Breast epithelium (tissue), 4 donors: ENCODE measurements around the gene ZNF507. TPM values are rescaled to one million over a fixed set of nuclear protein-coding genes. Genes with fewer than 3 reads are reported as not detected.

Source experiments
- DNase-seq, 2 donors: peaks; one replicate each; pipeline ENCODE4 v3.0.0-alpha.2; 2019; ENCODE audit warnings: low spot score in 2 of 2
- H3K27ac ChIP-seq, 2 donors: fragments of 200-600 bp; sonication (generic) in 1 of 2; one replicate each; pipeline ENCODE4 v1.5.1; 2016 to 2019; ENCODE audit warnings: mild to moderate bottlenecking in 1 of 2
- H3K27me3 ChIP-seq, 2 donors: fragments of 200-600 bp; sonication (generic) in 1 of 2; one replicate each; pipeline versions ENCODE4 v1.5.1 to v1.6.0; 2017 to 2019; ENCODE audit warnings: control low read depth in 1 of 2, mild to moderate bottlenecking in 1 of 2
- H3K36me3 ChIP-seq: fragments of 200-600 bp; one replicate; pipeline ENCODE4 v1.5.1; 2019
- H3K4me1 ChIP-seq, 2 donors: fragments of 200-600 bp; sonication (generic); one replicate each; pipeline ENCODE4 v1.5.1; 2016 to 2019; ENCODE audit warnings: control low read depth in 1 of 2
- H3K4me3 ChIP-seq, 3 donors: fragments of 200-600 bp; sonication (generic); 1 replicate in 2 of 3; 2 replicates in 1 of 3; pipeline ENCODE4 v1.5.1; 2016 to 2019; ENCODE audit warnings: mild to moderate bottlenecking in 3 of 3, moderate library complexity in 2 of 3
- H3K9me3 ChIP-seq, 2 donors: fragments of 200-600 bp; sonication (generic) in 1 of 2; one replicate each; pipeline ENCODE4 v1.5.1; 2016 to 2019; ENCODE audit warnings: control low read depth in 1 of 2
- CTCF ChIP-seq, 3 donors: fragments of 450-650 bp; IDR thresholded peaks; one replicate each; pipeline ENCODE4 v1.5.1; 2016 to 2017; ENCODE audit warnings: antibody characterized with exemption in 3 of 3, mild to moderate bottlenecking in 3 of 3, moderate library complexity in 3 of 3
- POLR2A ChIP-seq: fragments of 450-650 bp; IDR thresholded peaks from one replicate; pipeline ENCODE4 v1.6.1; 2016; ENCODE audit warnings: antibody characterized with exemption, mild to moderate bottlenecking, moderate library complexity
- POLR2AphosphoS5 ChIP-seq, 3 donors: sonication (generic); formaldehyde crosslinking; IDR thresholded peaks; one replicate each; pipeline ENCODE4 v1.6.1; 2017; ENCODE audit warnings: antibody characterized with exemption in 3 of 3
- intact Hi-C: fragments of 100-400 bp; cut with DNase I; formaldehyde crosslinking; loops from one replicate; pipeline ENCODE4 v1.15.1; 2023; ENCODE audit warnings: low total_unique reads
- total RNA-seq, 3 donors: library from RNA; depleted of rRNA; stranded (reverse); fragments of >200 nt; gene quantifications; one replicate each; pipeline ENCODE4 v1.1.0, GENCODE V29; 2016

ZNF507 gene
- total RNA-seq, 3 donors from 2014 or later: 19.2 to 32.1 (median 27.5) TPM

- TF ChIP-seq POLR2A (no peak), POLR2AphosphoS5 (IDR thresholded peaks at IDR 0.05) (no peak), CTCF (IDR thresholded peaks at IDR 0.05) (no peak)
- H3K4me3 ChIP-seq: no peak overlapping the region
- H3K27ac ChIP-seq: no peak overlapping the region
- H3K36me3 ChIP-seq: no peaks in the 10 kb centered on the region
- no peaks in the 10 kb centered on the region for H3K27me3 ChIP-seq
- intact Hi-C loops: no loop called here
- no peaks in the 10 kb centered on the region for H3K9me3 ChIP-seq
- DNase-seq: no peak
- H3K4me1 ChIP-seq: peaks cover 0 to 16% of the 10 kb centered on the region in 2 donors
These were observed 2.2 kb downstream of the ZNF507 start for GRCh38 chr19:32347573-32347972.

- H3K27me3 ChIP-seq: no peaks in the 10 kb centered on the region
- no peak overlapping the region for H3K4me3 ChIP-seq
- no peak for DNase-seq
- H3K27ac ChIP-seq: no peak overlapping the region
- intact Hi-C loops: no loop called here
- TF ChIP-seq POLR2AphosphoS5 (IDR thresholded peaks at IDR 0.05) (no peak), CTCF (IDR thresholded peaks at IDR 0.05) (no peak), POLR2A (no peak)
- H3K36me3 ChIP-seq: no peaks in the 10 kb centered on the region
- H3K4me1 ChIP-seq: peaks cover 0 to 16% of the 10 kb centered on the region in 2 donors
- no peaks in the 10 kb centered on the region for H3K9me3 ChIP-seq
These were observed 3.6 kb downstream of the ZNF507 start for GRCh38 chr19:32349051-32349450.

GRCh38 chr19:32349724-32350470 is 4.5 kb downstream of the ZNF507 start:
- TF ChIP-seq POLR2AphosphoS5 (IDR thresholded peaks at IDR 0.05): no peak
- no peaks in the 10 kb centered on the region for H3K27me3 ChIP-seq
- no peak for DNase-seq
- no peaks in the 10 kb centered on the region for H3K9me3 ChIP-seq
- peaks cover 0 to 16% of the 10 kb centered on the region in 2 donors for H3K4me1 ChIP-seq
- H3K36me3 ChIP-seq: no peaks in the 10 kb centered on the region
- intact Hi-C loops: no loop called here
- no peak overlapping the region for H3K4me3 ChIP-seq
- no peak overlapping the region for H3K27ac ChIP-seq

GRCh38 chr19:32350471-32350865 is 5.1 kb downstream of the ZNF507 start:
- DNase-seq: no peak
- Histone ChIP-seq H3K4me3 (no peak overlapping the region), H3K9me3 (no peaks in the 10 kb centered on the region), H3K36me3 (no peaks in the 10 kb centered on the region), H3K27ac (peak overlapping the region; percentile 50 to 60), H3K4me1 (peaks cover 0 to 16% of the 10 kb centered on the region in 2 donors), H3K27me3 (no peaks in the 10 kb centered on the region)
- TF ChIP-seq POLR2AphosphoS5 (IDR thresholded peaks at IDR 0.05) (no peak), POLR2A (no peak), CTCF (IDR thresholded peaks at IDR 0.05) (no peak)
- intact Hi-C loops: no loop called here

- Histone ChIP-seq H3K4me1 (peaks cover 0 to 16% of the 10 kb centered on the region in 2 donors), H3K27ac (peak overlapping the region; percentile 50 to 60), H3K36me3 (no peaks in the 10 kb centered on the region), H3K9me3 (no peaks in the 10 kb centered on the region), H3K27me3 (no peaks in the 10 kb centered on the region), H3K4me3 (no peak overlapping the region)
- TF ChIP-seq CTCF (IDR thresholded peaks at IDR 0.05) (no peak), POLR2AphosphoS5 (IDR thresholded peaks at IDR 0.05) (no peak), POLR2A (no peak)
- no peak for DNase-seq
- intact Hi-C loops: no loop called here
These were observed 5.6 kb downstream of the ZNF507 start for GRCh38 chr19:32350987-32351348.
